GM19025 (cell line): ENCODE measurements around the gene LPP.

Experiments used
- ATAC-seq: cut with Tn5 transposase; IDR thresholded peaks from one replicate; pipeline ENCODE4 v1.9.1; 2021; ENCODE audit warnings: mild to moderate bottlenecking, low read depth, moderate library complexity; ENCODE audit not compliant: unreplicated experiment

The LPP gene

DNA sequence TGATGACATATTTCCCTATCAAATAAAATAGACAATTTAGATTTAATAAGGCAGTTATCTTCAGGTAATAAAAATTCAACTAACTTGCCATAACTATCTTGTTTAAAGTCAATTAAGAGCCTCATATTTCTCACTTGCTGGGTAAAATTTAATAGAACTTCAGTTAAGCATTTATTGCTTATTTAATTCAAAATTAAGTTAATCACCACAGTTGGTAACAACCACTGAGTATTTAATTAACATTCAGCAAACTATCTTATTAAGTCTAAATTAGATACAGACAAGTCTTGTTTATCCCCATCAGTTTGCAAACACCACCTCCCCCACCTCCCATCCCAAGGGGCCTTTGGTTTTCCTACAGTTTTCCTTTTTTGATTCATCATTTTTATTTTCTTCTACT lies 14.7 kb downstream of the LPP start:
- ATAC-seq: no peak

GRCh38 chr3:188169830-188170455 lies 16.0 kb downstream of the LPP start:
- ATAC-seq: no peak

GRCh38 chr3:188170461-188171459 lies 16.8 kb downstream of the LPP start:
- ATAC-seq: no peak

GRCh38 chr3:188171682-188172467 lies 17.9 kb downstream of the LPP start:
- no peak for ATAC-seq

GRCh38 chr3:188174317-188175044 lies 20.5 kb downstream of the LPP start:
- no peak for ATAC-seq

DNA sequence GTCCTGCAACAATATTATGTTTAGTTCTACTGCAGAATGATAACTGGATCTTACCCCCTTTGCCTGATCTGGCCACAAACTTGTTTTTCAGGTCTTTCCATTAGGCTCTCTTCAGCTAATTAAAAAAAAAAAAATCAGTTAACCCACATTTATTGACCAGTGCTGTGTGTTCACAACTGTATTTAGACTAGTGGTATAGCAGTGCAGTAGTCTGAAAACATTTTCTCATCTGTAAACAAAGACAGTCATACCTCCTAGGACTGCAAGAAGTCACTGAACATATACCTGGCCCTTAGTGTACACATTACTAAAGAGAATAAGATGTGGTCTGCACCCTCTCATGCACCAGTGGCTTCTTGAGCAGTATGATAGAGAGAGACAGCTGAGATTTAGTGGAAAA lies 22.5 kb downstream of the LPP start:
- no peak for ATAC-seq

DNA sequence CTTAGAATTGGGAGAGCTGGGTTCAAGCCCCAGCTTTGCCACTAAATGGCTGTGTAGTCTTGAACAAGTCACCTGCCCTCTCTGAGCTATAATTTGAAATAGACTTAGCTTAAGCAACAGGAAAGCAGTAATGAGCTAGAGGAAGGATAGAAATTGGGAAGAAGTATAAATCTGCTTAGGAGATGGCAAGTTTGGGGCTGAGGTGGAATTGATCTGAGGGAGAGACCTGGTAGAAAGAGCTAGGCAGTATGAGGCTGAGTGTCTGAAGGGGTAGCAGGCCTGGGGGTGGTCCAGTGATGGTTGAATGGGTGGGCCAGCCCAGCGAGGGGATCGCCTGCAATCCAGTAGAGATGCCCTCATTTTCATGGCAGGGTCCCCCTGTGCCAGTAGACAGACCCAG lies 22.9 kb downstream of the LPP start:
- no peak for ATAC-seq

DNA sequence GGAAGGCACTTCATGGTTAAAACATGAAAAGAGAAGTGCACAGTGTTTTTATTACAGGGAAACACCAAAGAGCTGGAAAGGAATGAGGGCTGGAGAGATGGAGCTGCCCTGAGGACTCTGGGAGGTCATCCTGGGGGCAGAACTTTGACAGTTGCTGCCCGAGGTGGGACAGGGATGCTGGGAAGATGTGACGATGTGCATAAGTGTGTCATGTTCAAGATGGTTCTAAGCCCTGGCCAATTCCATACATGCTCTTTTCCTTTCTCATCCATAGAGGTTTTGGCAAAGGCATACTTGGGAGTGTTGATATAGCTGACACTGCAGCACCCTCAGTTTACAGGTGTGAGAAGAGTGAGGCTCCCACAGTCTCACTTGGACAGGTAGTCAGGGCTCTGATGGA lies 23.8 kb downstream of the LPP start:
- no peak for ATAC-seq

- ATAC-seq: no peak
Measured at GRCh38 chr3:188178293-188178936, 24.5 kb downstream of the LPP start.

- ATAC-seq: no peak
Measured at GRCh38 chr3:188179006-188179966, 25.3 kb downstream of the LPP start.

DNA sequence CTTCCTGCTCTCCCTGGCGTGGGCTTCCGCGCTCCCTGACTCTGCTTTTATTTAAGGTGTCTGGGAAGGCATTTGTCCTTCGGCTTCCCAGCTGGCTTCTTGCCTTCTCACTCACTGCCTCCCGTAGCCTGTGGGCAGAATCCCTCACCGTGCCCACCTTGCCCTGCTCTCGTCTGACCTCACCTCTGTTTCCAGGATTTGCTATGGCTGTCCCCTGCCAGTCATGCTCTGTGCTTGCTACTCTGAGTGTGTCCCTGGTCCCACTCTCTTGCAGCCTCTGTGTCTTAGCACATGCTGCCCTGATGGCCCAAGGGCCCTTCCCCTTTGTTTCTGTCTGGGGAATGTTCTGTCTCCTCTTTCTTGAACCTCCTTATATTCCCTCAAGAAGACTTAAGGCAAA lies 26.2 kb downstream of the LPP start:
- ATAC-seq: no peak

DNA sequence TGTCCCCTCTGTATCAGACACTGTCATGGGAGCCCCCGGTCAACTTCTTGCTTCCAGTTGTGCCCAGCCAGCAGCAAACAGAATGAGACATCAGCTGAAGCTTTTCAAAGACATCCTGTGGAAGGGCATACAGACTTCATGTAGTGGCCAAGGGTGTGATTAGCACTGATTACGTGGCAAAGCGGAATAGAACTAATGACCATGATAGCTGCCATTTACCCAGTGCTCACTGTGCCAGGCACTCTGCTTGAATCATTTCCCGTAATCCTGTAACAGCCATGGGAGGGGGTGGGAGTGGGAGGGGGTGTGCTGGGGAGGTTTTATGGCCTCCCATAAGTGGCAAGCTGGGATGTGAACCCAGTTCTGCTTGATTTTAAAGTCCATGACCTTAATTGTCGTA lies 29.5 kb downstream of the LPP start:
- ATAC-seq: no peak

DNA sequence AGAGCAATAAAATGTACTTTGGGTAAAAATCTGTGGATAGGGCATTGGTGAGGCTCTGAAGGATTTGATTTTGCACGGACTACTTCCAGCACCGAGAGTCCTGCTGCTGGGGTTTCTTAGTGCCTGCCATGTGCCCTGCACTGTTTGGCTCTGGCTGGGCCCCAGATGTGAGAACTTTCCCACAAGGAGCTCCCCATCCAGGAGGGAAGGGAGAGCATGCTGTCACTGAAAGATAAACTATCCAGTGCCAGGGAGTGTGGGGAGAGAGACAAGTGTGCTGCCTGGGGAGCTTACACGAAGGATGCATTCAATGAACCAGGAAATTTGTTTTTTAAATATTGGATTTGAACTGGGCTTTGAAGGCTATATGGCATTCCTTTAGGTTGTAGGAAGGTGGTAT lies 30.2 kb downstream of the LPP start:
- ATAC-seq: no peak

GRCh38 chr3:188184649-188185048 lies 30.7 kb downstream of the LPP start:
- no peak for ATAC-seq

- ATAC-seq: no peak
Measured at GRCh38 chr3:188185717-188186251, 31.8 kb downstream of the LPP start.

DNA sequence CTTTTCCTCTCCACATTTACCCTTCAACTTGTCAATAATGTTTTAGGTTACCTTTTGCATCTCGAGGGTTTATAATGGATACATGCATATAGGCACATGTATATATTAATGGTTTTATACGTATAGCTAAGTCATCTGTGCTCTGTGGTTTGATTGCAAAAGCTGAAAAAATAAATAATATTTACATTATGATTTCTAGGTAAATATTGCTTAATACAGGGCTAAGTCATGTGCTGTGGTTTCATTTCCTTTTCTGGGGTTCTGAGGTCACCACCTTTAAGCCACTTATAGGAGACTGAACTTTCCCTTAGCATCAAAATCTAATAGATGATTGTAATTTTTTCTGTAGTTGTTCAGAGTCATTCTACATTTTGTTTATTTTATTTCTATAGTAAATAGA lies 33.1 kb downstream of the LPP start:
- no peak for ATAC-seq

GRCh38 chr3:188188911-188189310 lies 35.0 kb downstream of the LPP start:
- no peak for ATAC-seq

DNA sequence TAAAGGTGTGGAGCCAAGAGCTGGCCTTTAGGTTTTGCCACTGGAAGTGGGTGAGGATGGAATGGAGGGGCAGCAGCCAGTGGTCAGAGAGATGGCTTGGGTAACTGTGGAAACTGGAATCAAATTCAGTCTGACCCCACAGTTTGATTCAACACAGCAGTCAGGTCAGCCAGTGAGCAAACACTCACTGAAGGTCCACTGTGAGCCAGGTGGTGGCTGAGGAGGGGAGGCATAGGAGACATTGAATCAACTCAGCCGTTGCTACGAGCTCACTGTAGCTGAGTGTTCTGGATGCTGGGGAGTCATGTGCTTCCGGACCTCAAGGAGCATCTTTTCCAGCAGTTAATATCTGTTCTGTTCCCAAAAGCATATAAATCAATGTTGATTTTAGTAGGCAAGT lies 37.5 kb downstream of the LPP start:
- no peak for ATAC-seq

DNA sequence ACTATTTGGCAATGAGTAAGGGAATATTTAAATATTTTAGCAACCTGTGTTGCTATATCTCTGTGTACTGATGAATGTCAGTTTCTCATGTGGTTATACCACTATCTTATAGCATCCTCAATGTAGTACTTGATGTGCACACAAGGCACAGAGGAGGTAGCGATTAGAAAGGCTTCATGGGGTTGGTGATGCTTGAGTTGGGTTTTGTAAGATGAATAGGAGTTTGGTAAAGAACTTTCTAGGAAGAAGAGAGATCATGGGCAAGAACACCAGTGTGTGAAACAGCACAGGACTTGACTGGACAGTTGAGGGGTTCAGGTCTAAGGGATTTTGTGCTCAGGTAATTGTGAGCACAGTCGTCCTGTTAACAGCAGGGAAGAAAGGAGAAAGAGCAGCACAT lies 38.1 kb downstream of the LPP start:
- no peak for ATAC-seq
